BJ (cell line): ENCODE results near the gene TBC1D32. TPM values are rescaled to one million over a fixed set of nuclear protein-coding genes. Genes with fewer than 3 reads are reported as not detected.
"Not testable (repeated sequence)": the region's sequence is repeated elsewhere in the genome, so short reads cannot be mapped to it uniquely, and the experiment has no call there.

Experiments used
- CTCF ChIA-PET: fragments of 350-600 bp; formaldehyde crosslinking; extraction: SDS; loops from one replicate; lab custom pipeline; 2021; ENCODE audit warnings: antibody characterized with exemption, inconsistent platforms; lab: Yijun Ruan, JAX
- POLR2A ChIA-PET: fragments of 300-600 bp; sonication (Branson Sonifier 250); formaldehyde crosslinking; extraction: SDS; loops from one replicate; lab custom pipeline; 2021; ENCODE audit warnings: antibody characterized with exemption; lab: Charles Lee
- DNase-seq: peaks from one replicate; pipeline ENCODE4 v3.0.0-alpha.2; 2011; ENCODE audit warnings: low read depth
- H3K27me3 ChIP-seq: 2 replicates; pipeline ENCODE4 v1.6.0; 2011; ENCODE audit warnings: low read length; ENCODE audit not compliant: control insufficient read depth, insufficient read depth
- H3K36me3 ChIP-seq: 2 replicates; pipeline ENCODE4 v1.5.1; 2011; ENCODE audit warnings: low read length; ENCODE audit not compliant: control insufficient read depth, insufficient read depth
- H3K4me3 ChIP-seq: 2 replicates; pipeline ENCODE4 v1.5.1; 2011; ENCODE audit warnings: low read depth, mild to moderate bottlenecking, control low read depth, low read length
- CTCF ChIP-seq: IDR thresholded peaks from 2 replicates; pipeline ENCODE4 v1.5.1; 2011; ENCODE audit warnings: low read depth, mild to moderate bottlenecking, control low read depth, inconsistent platforms, low read length, moderate library complexity; ENCODE audit not compliant: insufficient read depth
- polyA plus RNA-seq: library from polyadenylated mRNA; depleted of rRNA; stranded (reverse); fragments of >200 nt; gene quantifications from 2 replicates; pipeline ENCODE4 v1.2.3, GENCODE V29; 2011

TBC1D32 gene
- polyA plus RNA-seq, 1 experiment: 1.6 TPM

- CTCF ChIA-PET: interaction anchor here (1.5 kb wide), 1 partner anchor 10 kb away, joined by 4 read pairs; no protein-coding TSS in a partner anchor
- Histone ChIP-seq H3K36me3 (no peaks in the 10 kb centered on the region), H3K4me3 (no peak overlapping the region), H3K27me3 (no peaks in the 10 kb centered on the region)
- TF ChIP-seq CTCF: no peak
- DNase-seq: no peak
- POLR2A ChIA-PET: no interaction called here
These were observed 258.2 kb downstream of the TBC1D32 start for GRCh38 chr6:121076119-121076518.

GRCh38 chr6:121068749-121069148 is 265.5 kb downstream of the TBC1D32 start:
- H3K4me3 ChIP-seq, H3K27me3 ChIP-seq, CTCF ChIA-PET, DNase-seq, POLR2A ChIA-PET, H3K36me3 ChIP-seq: not testable (repeated sequence)

GRCh38 chr6:121067381-121067780 is 266.9 kb downstream of the TBC1D32 start:
- Histone ChIP-seq H3K27me3 (no peaks in the 10 kb centered on the region), H3K36me3 (no peaks in the 10 kb centered on the region), H3K4me3 (no peak overlapping the region)
- no peak for DNase-seq
- CTCF ChIA-PET: no interaction called here
- no peak for TF ChIP-seq CTCF
- POLR2A ChIA-PET: no interaction called here

GRCh38 chr6:121064345-121064744 is 269.9 kb downstream of the TBC1D32 start:
- CTCF ChIA-PET: interaction anchor here (1.4 kb wide), 1 partner anchor 9 kb away, joined by 3 read pairs; no protein-coding TSS in a partner anchor
- TF ChIP-seq CTCF: no peak
- no peak for DNase-seq
- H3K36me3 ChIP-seq: no peaks in the 10 kb centered on the region
- POLR2A ChIA-PET: no interaction called here
- no peak overlapping the region for H3K4me3 ChIP-seq
- no peaks in the 10 kb centered on the region for H3K27me3 ChIP-seq

- CTCF ChIA-PET: interaction anchor here (0.7 to 4.0 kb wide), 17 partner anchors 9 to 1907 kb away, joined by 3 to 37 read pairs (median 3); no protein-coding TSS in a partner anchor
- no peaks in the 10 kb centered on the region for H3K36me3 ChIP-seq
- peak; percentile 71 for TF ChIP-seq CTCF
- no peak overlapping the region for H3K4me3 ChIP-seq
- DNase-seq: peak; percentile 3
- POLR2A ChIA-PET: no interaction called here
- H3K27me3 ChIP-seq: no peaks in the 10 kb centered on the region
These were observed 278.6 kb downstream of the TBC1D32 start for GRCh38 chr6:121055572-121056163.

GRCh38 chr6:121048593-121048992 is 285.7 kb downstream of the TBC1D32 start:
- DNase-seq, H3K27me3 ChIP-seq, H3K4me3 ChIP-seq, CTCF ChIA-PET, H3K36me3 ChIP-seq, POLR2A ChIA-PET: not testable (repeated sequence)

- DNase-seq, H3K27me3 ChIP-seq, H3K36me3 ChIP-seq, POLR2A ChIA-PET, H3K4me3 ChIP-seq: not testable (repeated sequence)
- CTCF ChIA-PET: interaction anchor here (1.6 kb wide), 1 partner anchor 355 kb away, joined by 3 read pairs; no protein-coding TSS in a partner anchor
These were observed 289.4 kb downstream of the TBC1D32 start for GRCh38 chr6:121044905-121045304.

GRCh38 chr6:121043706-121044105 is 290.6 kb downstream of the TBC1D32 start:
- H3K27me3 ChIP-seq, H3K4me3 ChIP-seq, POLR2A ChIA-PET, DNase-seq, H3K36me3 ChIP-seq: not testable (repeated sequence)
- CTCF ChIA-PET: interaction anchor here (1.6 kb wide), 1 partner anchor 357 kb away, joined by 3 read pairs; no protein-coding TSS in a partner anchor

- H3K36me3 ChIP-seq, CTCF ChIA-PET, H3K27me3 ChIP-seq, H3K4me3 ChIP-seq, DNase-seq, POLR2A ChIA-PET: not testable (repeated sequence)
These were observed 291.1 kb downstream of the TBC1D32 start for GRCh38 chr6:121043211-121043610.
